GM19193 (cell line): ENCODE results near the gene PNKP.
A peak's percentile ranks its signal among the peaks of the same experiment; 100 is the strongest.

Experiments used
- POLR2A ChIP-seq: IDR thresholded peaks from 4 replicates; pipeline ENCODE4 v1.6.1; 2011; ENCODE audit not compliant: insufficient read depth, insufficient read length; ENCODE audit errors: extremely low read depth

The PNKP gene

GRCh38 chr19:49895566-49896297 lies 28.4 kb upstream of the PNKP start:
- TF ChIP-seq POLR2A, result peak; percentile 44

DNA sequence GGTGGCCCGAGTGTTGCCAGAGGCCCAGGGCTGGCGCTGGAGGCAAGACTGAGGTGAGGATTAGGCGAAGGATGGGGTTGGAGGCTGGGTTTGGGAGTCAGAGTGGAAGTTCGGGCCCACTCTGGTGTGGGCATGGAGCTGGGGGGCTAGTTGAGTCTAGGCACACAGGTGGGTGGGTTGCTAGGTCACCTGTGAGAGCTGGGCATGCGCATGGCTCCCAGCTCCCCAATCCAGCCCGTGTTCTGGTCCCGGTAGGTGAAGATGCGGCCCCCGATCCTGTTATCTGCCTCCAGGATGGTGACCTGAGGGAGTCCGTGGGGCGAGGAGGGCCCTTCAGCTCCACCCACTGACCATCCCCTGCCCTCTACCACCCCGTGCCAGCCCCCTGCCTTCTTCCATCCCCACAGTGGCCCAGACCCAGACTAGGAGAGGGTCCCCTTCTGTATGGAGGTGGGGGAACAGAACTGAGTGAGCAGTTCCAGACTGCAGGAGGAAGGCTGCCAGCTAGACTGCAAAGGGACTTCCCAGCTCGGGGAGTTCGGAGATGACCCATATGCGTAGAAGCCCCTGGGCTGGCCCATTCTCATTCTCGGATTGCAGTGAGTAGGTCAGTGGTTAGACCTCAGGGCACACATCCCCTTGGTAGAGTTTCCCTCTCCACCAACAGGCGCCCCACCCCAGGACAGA lies 27.6 kb upstream of the PNKP start:
- TF ChIP-seq POLR2A, result peak; percentile 67

- TF ChIP-seq POLR2A, result no peak
Observed at GRCh38 chr19:49894011-49894664, 26.8 kb upstream of the PNKP start.

DNA sequence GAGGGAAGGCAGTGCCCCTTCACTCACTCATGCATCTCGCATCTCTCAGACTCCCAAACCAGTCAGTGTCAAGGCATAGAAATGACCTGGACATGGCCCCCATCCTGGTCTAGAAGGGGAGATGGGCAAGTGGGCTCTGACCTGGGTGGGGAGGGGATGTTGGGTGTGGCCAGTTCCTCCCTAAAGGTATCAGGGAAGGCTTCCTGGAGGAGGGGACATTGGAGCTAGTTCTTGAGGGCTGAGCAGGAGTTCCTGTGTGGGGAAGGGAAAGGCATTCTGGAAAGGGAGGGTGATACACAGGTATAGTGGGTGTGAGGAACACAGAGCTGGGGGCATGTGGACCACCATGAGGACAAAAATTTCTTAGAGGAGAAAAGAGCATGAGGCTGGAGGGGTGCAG lies 25.3 kb upstream of the PNKP start:
- no peak for TF ChIP-seq POLR2A

- no peak for TF ChIP-seq POLR2A
Observed at GRCh38 chr19:49891393-49891792, 24.0 kb upstream of the PNKP start.

DNA sequence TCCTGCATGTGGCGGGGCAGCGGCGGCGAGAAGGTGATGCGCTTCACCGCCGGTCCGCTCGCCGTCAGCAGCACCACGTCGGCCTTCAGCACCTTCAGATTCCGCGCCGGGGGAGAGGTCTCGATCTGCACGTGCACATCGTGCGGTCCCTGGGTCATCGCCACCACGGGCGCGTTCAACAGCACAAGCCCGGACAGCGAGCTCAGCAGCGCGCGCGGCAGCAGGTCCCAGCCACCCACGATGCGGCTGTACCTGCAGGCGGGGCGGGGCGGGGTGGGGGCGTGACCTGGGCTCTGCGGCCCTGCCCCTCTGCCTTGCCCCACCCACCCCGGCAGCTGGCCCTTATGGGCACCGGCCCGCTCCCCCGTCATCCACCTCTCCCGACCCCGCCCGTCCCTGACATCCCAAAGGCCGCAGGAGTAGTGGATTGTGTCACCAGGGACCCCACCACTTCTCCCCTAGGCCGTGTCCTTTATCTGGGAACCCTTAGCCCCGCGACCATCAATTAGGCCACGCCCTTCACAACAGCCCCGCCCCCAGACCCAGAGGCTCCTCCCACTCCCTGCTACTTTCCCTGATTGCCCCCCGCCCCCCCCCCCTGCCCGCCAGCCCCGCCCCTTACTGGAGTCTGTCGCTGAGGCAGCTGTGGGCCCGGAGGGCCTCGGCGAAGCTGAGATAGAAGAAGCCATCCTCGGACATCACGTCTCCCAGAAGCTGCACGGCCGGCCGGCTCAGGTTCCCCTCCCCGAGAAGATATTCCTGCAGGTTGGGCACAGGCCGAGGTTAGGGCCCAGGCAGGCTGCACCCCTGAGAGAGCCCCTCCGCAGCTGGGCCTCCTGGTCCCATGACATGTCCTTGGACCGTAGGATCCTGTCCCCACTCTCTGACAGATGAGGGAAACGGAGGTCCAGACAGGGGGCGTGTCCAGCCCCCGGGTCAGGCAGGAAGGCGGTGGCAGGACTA lies 23.3 kb upstream of the PNKP start:
- TF ChIP-seq POLR2A, result peak; percentile 10

DNA sequence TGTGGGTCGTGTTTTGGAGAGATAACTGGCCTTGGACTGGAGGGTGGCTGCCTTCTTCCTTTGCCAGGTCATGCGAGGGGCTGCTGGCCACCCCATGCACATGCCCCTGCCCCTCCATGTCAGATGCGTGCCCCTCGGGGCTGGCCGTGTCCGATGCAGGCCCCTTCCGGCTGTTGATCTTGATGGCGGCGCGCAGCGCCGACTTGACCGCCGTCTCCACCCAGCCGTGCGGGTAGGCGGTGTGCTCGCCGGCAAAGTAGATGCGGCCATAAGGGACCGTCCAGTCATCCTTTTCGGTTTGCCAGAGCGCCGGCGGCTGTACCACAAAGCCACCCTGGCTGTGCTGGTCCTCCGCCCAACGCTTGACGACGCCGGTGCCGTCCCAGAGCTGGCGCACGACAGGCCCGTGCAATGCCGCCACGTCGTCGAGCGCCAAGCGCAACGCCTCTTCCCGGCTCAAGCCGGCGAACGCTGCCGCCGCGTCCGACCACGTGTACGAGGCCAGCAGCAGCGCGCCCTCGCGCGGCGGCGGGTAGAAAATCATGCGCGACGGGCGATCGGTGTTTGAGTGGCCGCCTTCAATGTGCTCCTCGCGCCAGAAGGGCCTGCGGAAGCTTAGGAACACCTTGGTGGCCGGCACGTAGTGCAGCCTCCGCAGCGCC lies 22.4 kb upstream of the PNKP start:
- peak; percentile 43 for TF ChIP-seq POLR2A

GRCh38 chr19:49889038-49889686 lies 21.8 kb upstream of the PNKP start:
- no peak for TF ChIP-seq POLR2A

DNA sequence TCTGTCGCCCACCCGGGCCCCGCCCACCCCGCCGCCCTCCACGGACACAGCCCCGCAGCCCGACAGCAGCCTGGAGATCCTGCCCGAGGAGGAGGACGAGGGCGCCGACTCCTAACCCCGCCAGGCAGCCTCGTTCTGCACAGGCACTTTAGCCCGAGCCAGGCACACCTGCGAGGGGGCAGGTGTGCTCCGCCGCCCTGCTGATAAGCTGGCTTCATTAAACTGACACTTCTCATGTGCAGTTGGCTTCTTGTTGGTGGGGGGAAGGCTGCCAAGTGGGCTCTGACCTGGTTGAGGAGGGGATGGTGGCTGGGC lies 21.1 kb upstream of the PNKP start:
- peak; percentile 36 for TF ChIP-seq POLR2A

GRCh38 chr19:49887665-49888509 lies 20.5 kb upstream of the PNKP start:
- no peak for TF ChIP-seq POLR2A

GRCh38 chr19:49887037-49887664 lies 19.8 kb upstream of the PNKP start:
- no peak for TF ChIP-seq POLR2A

DNA sequence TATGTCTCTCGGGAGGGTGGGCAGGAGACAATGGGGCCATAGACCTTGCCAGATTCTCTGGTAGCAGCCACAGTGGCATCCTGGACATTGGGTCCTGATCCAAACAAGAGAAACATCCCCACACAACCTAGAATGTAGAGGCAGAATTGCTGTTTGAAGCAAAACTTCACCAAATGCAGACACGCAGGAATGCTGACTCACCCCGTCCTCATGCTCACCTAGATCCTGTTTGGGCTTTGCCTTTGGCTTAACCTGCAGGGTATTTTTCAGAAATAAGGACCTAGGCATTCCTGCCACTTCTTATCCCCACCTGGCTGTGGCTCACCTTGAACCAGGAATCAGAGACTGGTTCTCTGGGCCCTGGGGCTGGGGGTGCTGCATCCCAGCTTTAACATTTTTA lies 17.4 kb upstream of the PNKP start:
- no peak for TF ChIP-seq POLR2A

GRCh38 chr19:49884109-49884508 lies 16.7 kb upstream of the PNKP start:
- no peak for TF ChIP-seq POLR2A
